Measurements from ENCODE around the gene FOXS1. TPM values are rescaled to one million over a fixed set of nuclear protein-coding genes. Genes with fewer than 3 reads are reported as not detected.

Gene FOXS1
- total RNA-seq (2021) = not detected in 2 replicates
- not detected for Bru-seq, nascent RNA
- BruChase-seq, experiment 1, labeled RNA remaining after a 2-hour chase = not detected
- BruChase-seq, experiment 2, labeled RNA remaining after a 6-hour chase = not detected
- long read RNA-seq = 0 reads

- intact Hi-C loops (cut with micrococcal nuclease; ENCODE audit: unreplicated experiment) = no loop called here
- Histone ChIP-seq H3K4me1 (ENCODE audit: insufficient read depth, low read length, poor library complexity, severe bottlenecking) (no peaks in the 10 kb centered on the region), H3K9me3 (ENCODE audit: low read depth, low read length, poor library complexity, severe bottlenecking) (no peaks in the 10 kb centered on the region), H3K27ac (ENCODE audit: low read depth, low read length, poor library complexity, severe bottlenecking) (no peak within 1 kb of the TSS), H3K27me3 (replicated peaks; ENCODE audit: insufficient read depth, low read depth, low read length, poor library complexity) (peaks cover 19% of the 10 kb centered on the region), H3K36me3 (ENCODE audit: insufficient read depth, low read length, poor library complexity, severe bottlenecking) (no peaks in the 10 kb centered on the region), H3K4me3 (ENCODE audit: low read depth, low read length, poor library complexity, severe bottlenecking) (no peak within 1 kb of the TSS)
- POLR2A ChIA-PET (ENCODE audit: low non-redundant PET) = no interaction called here
- BruUV-seq (replicated peaks) = no TSS peak
- TF ChIP-seq CTCF (conservative IDR thresholded peaks at IDR 0.05; ENCODE audit: low read depth, low read length) (no peak), EZH2 (IDR thresholded peaks at IDR 0.05; ENCODE audit: borderline replicate concordance, low read depth, low read length, poor library complexity, severe bottlenecking) (no peak)
- no peak for DNase-seq (ENCODE audit: low spot score)
- CTCF ChIA-PET = no interaction called here
These were observed at the start of gene FOXS1 for GRCh38 chr20:31845300-31845863. Gene FOXS1, minus strand, starts transcription at chr20:31845604. Its CDS starts 62 bp downstream, at chr20:31845542.

- no peak for DNase-seq (ENCODE audit: low spot score)
- H3K4me3 ChIP-seq (ENCODE audit: low read depth, low read length, poor library complexity, severe bottlenecking) = no peak overlapping the region
- no peak for TF ChIP-seq EZH2 (IDR thresholded peaks at IDR 0.05; ENCODE audit: borderline replicate concordance, low read depth, low read length, poor library complexity, severe bottlenecking)
- no peak for TF ChIP-seq CTCF (conservative IDR thresholded peaks at IDR 0.05; ENCODE audit: low read depth, low read length)
- no TSS peak for BruUV-seq (replicated peaks)
- no peaks in the 10 kb centered on the region for H3K27me3 ChIP-seq (replicated peaks; ENCODE audit: insufficient read depth, low read depth, low read length, poor library complexity)
- H3K36me3 ChIP-seq (ENCODE audit: insufficient read depth, low read length, poor library complexity, severe bottlenecking) = no peaks in the 10 kb centered on the region
- POLR2A ChIA-PET (ENCODE audit: low non-redundant PET) = interaction anchor here (0.6 kb wide), 1 partner anchor 219 kb away, joined by 7 read pairs; the partner anchor contains the start of gene TM9SF4
- CTCF ChIA-PET = interaction anchor here (0.7 kb wide), 1 partner anchor 9 kb away, joined by 3 read pairs; no protein-coding TSS in a partner anchor
- H3K4me1 ChIP-seq (ENCODE audit: insufficient read depth, low read length, poor library complexity, severe bottlenecking) = no peaks in the 10 kb centered on the region
- H3K9me3 ChIP-seq (ENCODE audit: low read depth, low read length, poor library complexity, severe bottlenecking) = no peaks in the 10 kb centered on the region
- intact Hi-C loops (cut with micrococcal nuclease; ENCODE audit: unreplicated experiment) = no loop called here
- H3K27ac ChIP-seq (ENCODE audit: low read depth, low read length, poor library complexity, severe bottlenecking) = no peak overlapping the region
These were observed 45.2 kb upstream of the FOXS1 start for GRCh38 chr20:31890646-31891045.

- ChIA-PET CTCF (no interaction called here), POLR2A (ENCODE audit: low non-redundant PET) (no interaction called here)
- Histone ChIP-seq H3K9me3 (ENCODE audit: low read depth, low read length, poor library complexity, severe bottlenecking) (no peaks in the 10 kb centered on the region), H3K27me3 (replicated peaks; ENCODE audit: insufficient read depth, low read depth, low read length, poor library complexity) (peaks cover 8% of the 10 kb centered on the region), H3K27ac (ENCODE audit: low read depth, low read length, poor library complexity, severe bottlenecking) (no peak overlapping the region), H3K4me3 (ENCODE audit: low read depth, low read length, poor library complexity, severe bottlenecking) (no peak overlapping the region), H3K36me3 (ENCODE audit: insufficient read depth, low read length, poor library complexity, severe bottlenecking) (no peaks in the 10 kb centered on the region), H3K4me1 (ENCODE audit: insufficient read depth, low read length, poor library complexity, severe bottlenecking) (no peaks in the 10 kb centered on the region)
- TF ChIP-seq CTCF (conservative IDR thresholded peaks at IDR 0.05; ENCODE audit: low read depth, low read length) (no peak), EZH2 (IDR thresholded peaks at IDR 0.05; ENCODE audit: borderline replicate concordance, low read depth, low read length, poor library complexity, severe bottlenecking) (no peak)
- no peak for DNase-seq (ENCODE audit: low spot score)
- intact Hi-C loops (cut with micrococcal nuclease; ENCODE audit: unreplicated experiment) = no loop called here
- BruUV-seq (replicated peaks) = no TSS peak
These were observed 38.4 kb upstream of the FOXS1 start for GRCh38 chr20:31883829-31884228.
